ENCODE measurements around the gene RAD9A. TPM values are rescaled to one million over a fixed set of nuclear protein-coding genes. Genes with fewer than 3 reads are reported as not detected.

RAD9A gene
- total RNA-seq, 1 donor from 2014 or later, result 18.5 TPM

GRCh38 chr11:67376873-67377808 is 14.6 kb upstream of the RAD9A start:
- Mint-ChIP-seq H3K9me3 (ENCODE audit: unreplicated experiment) (no peaks in the 10 kb centered on the region), H3K4me3 (ENCODE audit: unreplicated experiment) (no peak overlapping the region), H3K36me3 (ENCODE audit: unreplicated experiment) (no peaks in the 10 kb centered on the region), H3K4me1 (ENCODE audit: unreplicated experiment) (peaks cover 40% of the 10 kb centered on the region), H3K27me3 (ENCODE audit: unreplicated experiment) (no peaks in the 10 kb centered on the region), H3K27ac (ENCODE audit: unreplicated experiment) (no peak overlapping the region)
- no peak for DNase-seq (ENCODE audit: extremely low spot score, unreplicated experiment)
- no peak for TF ChIP-seq CTCF (IDR thresholded peaks at IDR 0.05)

GRCh38 chr11:67378544-67378943 is 13.2 kb upstream of the RAD9A start:
- H3K4me3 Mint-ChIP-seq (ENCODE audit: unreplicated experiment), result no peak overlapping the region
- no peak for TF ChIP-seq CTCF (IDR thresholded peaks at IDR 0.05)
- H3K4me1 Mint-ChIP-seq (ENCODE audit: unreplicated experiment), result peaks cover 43% of the 10 kb centered on the region
- H3K27me3 Mint-ChIP-seq (ENCODE audit: unreplicated experiment), result no peaks in the 10 kb centered on the region
- no peak for DNase-seq (ENCODE audit: extremely low spot score, unreplicated experiment)
- H3K36me3 Mint-ChIP-seq (ENCODE audit: unreplicated experiment), result no peaks in the 10 kb centered on the region
- H3K27ac Mint-ChIP-seq (ENCODE audit: unreplicated experiment), result peak overlapping the region; percentile 47
- no peaks in the 10 kb centered on the region for H3K9me3 Mint-ChIP-seq (ENCODE audit: unreplicated experiment)

- H3K27ac Mint-ChIP-seq (ENCODE audit: unreplicated experiment), result peak overlapping the region; percentile 81
- peaks cover 39% of the 10 kb centered on the region for H3K4me1 Mint-ChIP-seq (ENCODE audit: unreplicated experiment)
- no peak for TF ChIP-seq CTCF (IDR thresholded peaks at IDR 0.05)
- H3K36me3 Mint-ChIP-seq (ENCODE audit: unreplicated experiment), result no peaks in the 10 kb centered on the region
- no peaks in the 10 kb centered on the region for H3K27me3 Mint-ChIP-seq (ENCODE audit: unreplicated experiment)
- peak overlapping the region; percentile 4 for H3K4me3 Mint-ChIP-seq (ENCODE audit: unreplicated experiment)
- no peaks in the 10 kb centered on the region for H3K9me3 Mint-ChIP-seq (ENCODE audit: unreplicated experiment)
- no peak for DNase-seq (ENCODE audit: extremely low spot score, unreplicated experiment)
These were observed 12.4 kb upstream of the RAD9A start for GRCh38 chr11:67379061-67380058.

GRCh38 chr11:67381244-67381972 is 10.4 kb upstream of the RAD9A start:
- Mint-ChIP-seq H3K27ac (ENCODE audit: unreplicated experiment) (no peak overlapping the region), H3K4me3 (ENCODE audit: unreplicated experiment) (no peak overlapping the region), H3K27me3 (ENCODE audit: unreplicated experiment) (peaks cover 6% of the 10 kb centered on the region), H3K36me3 (ENCODE audit: unreplicated experiment) (no peaks in the 10 kb centered on the region), H3K9me3 (ENCODE audit: unreplicated experiment) (no peaks in the 10 kb centered on the region), H3K4me1 (ENCODE audit: unreplicated experiment) (peaks cover 34% of the 10 kb centered on the region)
- no peak for DNase-seq (ENCODE audit: extremely low spot score, unreplicated experiment)
- no peak for TF ChIP-seq CTCF (IDR thresholded peaks at IDR 0.05)

All from osteocyte (in vitro differentiated cells).